PFSK-1 (cell line): ENCODE data around the gene TFCP2L1. TPM values are rescaled to one million over a fixed set of nuclear protein-coding genes. Genes with fewer than 3 reads are reported as not detected.

ENCODE experiments used
- FOXP2 ChIP-seq: optimal IDR thresholded peaks from 2 replicates; pipeline ENCODE3; 2011; ENCODE audit warnings: borderline replicate concordance, control low read depth, inconsistent platforms; ENCODE audit not compliant: insufficient read depth; ENCODE audit errors: extremely low read length, extremely low read depth
- POLR2AphosphoS5 ChIP-seq: IDR thresholded peaks from 2 replicates; pipeline ENCODE4 v1.6.1; 2012; ENCODE audit warnings: low read depth, mild to moderate bottlenecking, control low read depth, low read length, moderate library complexity
- SIN3A ChIP-seq: IDR thresholded peaks from 2 replicates; pipeline ENCODE4 v1.6.1; 2012; ENCODE audit warnings: mild to moderate bottlenecking, low read length, moderate library complexity, borderline replicate concordance; ENCODE audit not compliant: insufficient read depth
- TAF1 ChIP-seq: IDR thresholded peaks from 2 replicates; pipeline ENCODE4 v1.6.1; 2012; ENCODE audit warnings: low read length, control low read depth, borderline replicate concordance; ENCODE audit not compliant: insufficient read depth
- polyA plus RNA-seq: library from polyadenylated mRNA; unstranded; fragments of >200 nt; gene quantifications from one replicate; pipeline ENCODE4 v1.2.1, GENCODE V29; 2012; ENCODE audit warnings: low read depth, missing spikeins; ENCODE audit not compliant: insufficient read length
- TF ChIP-seq, protein P1 (sequence below), 2 experiments: IDR thresholded peaks; 2 replicates each; pipeline versions ENCODE4 v1.6.1 to v1.8.0; 2011 to 2012; ENCODE audit warnings: low read depth in 2 of 2, low read length in 2 of 2, control low read depth in 1 of 2, inconsistent platforms in 1 of 2, mild to moderate bottlenecking in 1 of 2, moderate library complexity in 1 of 2; ENCODE audit not compliant: insufficient read depth in 1 of 2

TFCP2L1 gene, protein sequence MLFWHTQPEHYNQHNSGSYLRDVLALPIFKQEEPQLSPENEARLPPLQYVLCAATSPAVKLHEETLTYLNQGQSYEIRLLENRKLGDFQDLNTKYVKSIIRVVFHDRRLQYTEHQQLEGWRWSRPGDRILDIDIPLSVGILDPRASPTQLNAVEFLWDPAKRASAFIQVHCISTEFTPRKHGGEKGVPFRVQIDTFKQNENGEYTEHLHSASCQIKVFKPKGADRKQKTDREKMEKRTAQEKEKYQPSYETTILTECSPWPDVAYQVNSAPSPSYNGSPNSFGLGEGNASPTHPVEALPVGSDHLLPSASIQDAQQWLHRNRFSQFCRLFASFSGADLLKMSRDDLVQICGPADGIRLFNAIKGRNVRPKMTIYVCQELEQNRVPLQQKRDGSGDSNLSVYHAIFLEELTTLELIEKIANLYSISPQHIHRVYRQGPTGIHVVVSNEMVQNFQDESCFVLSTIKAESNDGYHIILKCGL
- 0.31 TPM for polyA plus RNA-seq

DNA sequence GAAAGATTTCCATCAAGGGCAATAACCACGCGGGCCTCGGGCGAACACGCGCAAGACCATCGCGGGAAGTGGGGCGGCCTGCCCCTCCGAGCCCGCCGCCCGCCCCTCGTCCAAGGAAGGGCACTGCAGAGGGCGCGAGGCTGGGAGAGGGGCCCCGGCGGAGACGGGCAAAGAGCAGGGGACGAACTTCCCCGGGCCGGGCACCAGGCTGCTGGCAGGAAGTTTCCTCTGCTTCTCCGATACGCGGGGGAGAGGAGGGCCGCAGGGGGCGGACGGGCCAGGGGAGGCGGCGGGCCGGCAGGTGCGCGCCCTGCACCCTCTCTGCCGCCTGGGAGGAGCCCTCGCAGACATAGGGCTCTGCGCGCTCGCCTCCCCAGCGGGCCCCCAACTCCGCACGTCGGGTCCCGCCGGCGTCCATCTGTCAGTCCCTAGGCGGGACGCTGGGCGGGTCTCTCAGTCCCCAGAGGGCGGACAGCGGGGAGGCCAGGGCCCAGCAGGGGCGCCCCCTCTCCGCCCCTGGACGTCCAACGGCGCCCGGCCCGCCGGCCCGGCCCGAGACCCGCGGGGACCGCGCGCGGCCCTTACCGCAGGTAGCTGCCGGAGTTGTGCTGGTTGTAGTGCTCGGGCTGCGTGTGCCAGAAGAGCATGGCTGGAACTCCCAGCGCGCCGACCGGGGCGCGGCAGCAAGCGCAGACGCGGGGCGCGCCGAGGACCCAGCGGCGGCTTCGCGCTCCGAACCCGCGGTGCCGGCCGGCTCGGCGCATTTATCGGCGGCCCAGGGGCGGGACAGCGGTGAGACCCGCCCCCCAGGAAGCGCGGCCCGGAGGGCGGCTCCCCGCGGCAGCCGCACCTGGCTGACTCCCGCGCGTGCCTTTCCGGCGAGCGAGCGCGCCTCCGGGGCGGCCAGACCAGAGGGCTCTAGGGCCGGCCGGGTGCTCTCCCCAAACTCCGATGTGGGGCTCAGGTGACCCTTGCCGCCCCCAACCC is at the start of gene TFCP2L1:
Gene TFCP2L1 (minus strand): TSS at position 740 of the 987 bp plus-strand sequence. CDS start 93 bp downstream, at position 647.
- TF ChIP-seq POLR2AphosphoS5 (no peak), SIN3A (no peak), TAF1 (no peak), FOXP2 (no peak)
- TF ChIP-seq, protein P1, sequence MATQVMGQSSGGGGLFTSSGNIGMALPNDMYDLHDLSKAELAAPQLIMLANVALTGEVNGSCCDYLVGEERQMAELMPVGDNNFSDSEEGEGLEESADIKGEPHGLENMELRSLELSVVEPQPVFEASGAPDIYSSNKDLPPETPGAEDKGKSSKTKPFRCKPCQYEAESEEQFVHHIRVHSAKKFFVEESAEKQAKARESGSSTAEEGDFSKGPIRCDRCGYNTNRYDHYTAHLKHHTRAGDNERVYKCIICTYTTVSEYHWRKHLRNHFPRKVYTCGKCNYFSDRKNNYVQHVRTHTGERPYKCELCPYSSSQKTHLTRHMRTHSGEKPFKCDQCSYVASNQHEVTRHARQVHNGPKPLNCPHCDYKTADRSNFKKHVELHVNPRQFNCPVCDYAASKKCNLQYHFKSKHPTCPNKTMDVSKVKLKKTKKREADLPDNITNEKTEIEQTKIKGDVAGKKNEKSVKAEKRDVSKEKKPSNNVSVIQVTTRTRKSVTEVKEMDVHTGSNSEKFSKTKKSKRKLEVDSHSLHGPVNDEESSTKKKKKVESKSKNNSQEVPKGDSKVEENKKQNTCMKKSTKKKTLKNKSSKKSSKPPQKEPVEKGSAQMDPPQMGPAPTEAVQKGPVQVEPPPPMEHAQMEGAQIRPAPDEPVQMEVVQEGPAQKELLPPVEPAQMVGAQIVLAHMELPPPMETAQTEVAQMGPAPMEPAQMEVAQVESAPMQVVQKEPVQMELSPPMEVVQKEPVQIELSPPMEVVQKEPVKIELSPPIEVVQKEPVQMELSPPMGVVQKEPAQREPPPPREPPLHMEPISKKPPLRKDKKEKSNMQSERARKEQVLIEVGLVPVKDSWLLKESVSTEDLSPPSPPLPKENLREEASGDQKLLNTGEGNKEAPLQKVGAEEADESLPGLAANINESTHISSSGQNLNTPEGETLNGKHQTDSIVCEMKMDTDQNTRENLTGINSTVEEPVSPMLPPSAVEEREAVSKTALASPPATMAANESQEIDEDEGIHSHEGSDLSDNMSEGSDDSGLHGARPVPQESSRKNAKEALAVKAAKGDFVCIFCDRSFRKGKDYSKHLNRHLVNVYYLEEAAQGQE (IDR thresholded peaks at IDR 0.05; ENCODE audit: insufficient read depth in 1 of 2, low read depth in 2 of 2, low read length in 2 of 2): no peak

DNA sequence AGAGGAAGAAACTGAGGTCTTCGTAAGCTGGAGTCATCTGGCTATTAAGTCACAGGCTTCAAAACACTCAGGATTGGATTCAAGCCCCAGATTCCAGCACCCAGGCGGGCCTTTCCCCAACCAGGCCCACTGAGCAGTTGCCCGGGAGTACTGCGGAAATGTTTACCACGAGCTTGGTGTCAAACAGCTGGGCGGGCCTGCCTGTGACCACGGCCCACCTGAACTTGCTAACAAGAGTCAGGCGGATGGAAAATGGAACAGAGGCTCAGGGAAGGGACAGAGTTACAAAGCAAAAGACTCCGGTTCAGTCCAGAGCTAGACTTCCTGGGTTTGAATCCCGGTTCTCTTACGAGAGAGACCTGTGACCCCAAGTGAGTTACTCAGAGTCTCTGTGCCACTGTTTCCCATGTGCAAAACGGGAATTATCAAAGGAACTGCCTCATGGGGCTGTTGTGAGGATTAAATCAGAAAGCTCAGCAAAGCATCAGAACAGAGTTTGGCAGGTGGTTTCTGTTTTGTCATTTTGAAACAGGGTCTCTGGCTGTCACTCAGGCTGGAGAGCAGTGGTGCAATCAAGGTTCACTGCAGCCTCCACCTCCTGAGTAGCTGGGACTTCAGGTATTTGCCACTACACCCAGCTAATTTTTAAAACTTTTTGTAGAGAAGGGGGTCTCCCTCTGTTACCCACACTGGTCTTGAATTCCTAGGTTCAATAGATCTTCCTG is 49.0 kb upstream of the TFCP2L1 start:
- TF ChIP-seq, protein P1 (IDR thresholded peaks at IDR 0.05; ENCODE audit: insufficient read depth in 1 of 2, low read depth in 2 of 2, low read length in 2 of 2): no peak
- TF ChIP-seq TAF1 (no peak), SIN3A (no peak), FOXP2 (no peak), POLR2AphosphoS5 (no peak)

DNA sequence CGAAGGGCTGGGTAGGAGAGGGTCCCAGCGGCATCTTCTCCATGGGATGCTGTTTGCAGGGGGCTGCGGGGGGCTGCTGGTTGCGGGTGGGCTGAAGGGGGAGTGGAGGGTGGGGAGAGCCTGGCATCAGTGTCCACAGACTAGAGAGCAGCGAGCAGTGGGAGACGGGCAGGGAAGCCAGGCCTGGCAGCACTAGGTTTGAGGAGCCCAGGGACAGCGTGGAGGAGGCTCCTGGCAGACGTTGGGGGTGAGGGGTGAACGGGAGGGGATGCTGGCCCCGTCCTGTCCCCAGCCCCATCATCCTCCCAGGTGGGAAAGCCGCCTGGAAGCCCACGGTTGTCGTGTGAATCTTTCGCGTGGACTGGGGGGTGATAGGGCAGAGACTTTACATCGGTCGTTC is 48.2 kb upstream of the TFCP2L1 start:
- TF ChIP-seq, protein P1 (IDR thresholded peaks at IDR 0.05; ENCODE audit: insufficient read depth in 1 of 2, low read depth in 2 of 2, low read length in 2 of 2): no peak
- TF ChIP-seq TAF1 (no peak), POLR2AphosphoS5 (no peak), FOXP2 (no peak)

DNA sequence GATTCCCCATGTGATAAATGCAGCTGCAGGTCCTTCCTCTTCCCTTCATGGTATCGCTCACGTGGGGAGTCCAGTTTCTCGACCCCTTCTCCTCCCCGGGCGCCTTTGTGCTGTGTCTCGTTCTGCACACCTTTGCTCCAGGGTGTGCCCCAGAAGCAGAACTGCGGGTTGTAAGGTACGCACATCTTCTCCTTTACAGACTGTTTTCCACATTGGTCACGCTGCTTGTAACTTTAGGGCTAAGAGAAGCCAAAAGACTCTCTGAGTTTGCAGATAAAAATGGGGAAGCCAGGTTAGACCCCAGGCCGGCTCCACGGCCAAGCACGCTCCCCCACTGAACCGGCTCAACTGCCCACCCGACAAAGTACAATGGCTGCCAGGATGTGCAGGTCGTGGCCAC is 45.9 kb upstream of the TFCP2L1 start:
- TF ChIP-seq TAF1 (no peak), SIN3A (no peak), FOXP2 (no peak), POLR2AphosphoS5 (no peak)
- TF ChIP-seq, protein P1 (IDR thresholded peaks at IDR 0.05; ENCODE audit: insufficient read depth in 1 of 2, low read depth in 2 of 2, low read length in 2 of 2): no peak
